ENCODE data around the gene SETD3. TPM values are rescaled to one million over a fixed set of nuclear protein-coding genes. Genes with fewer than 3 reads are reported as not detected.

SETD3 gene
- total RNA-seq, 1 experiment from 2014 or later: 60.0 TPM

DNA sequence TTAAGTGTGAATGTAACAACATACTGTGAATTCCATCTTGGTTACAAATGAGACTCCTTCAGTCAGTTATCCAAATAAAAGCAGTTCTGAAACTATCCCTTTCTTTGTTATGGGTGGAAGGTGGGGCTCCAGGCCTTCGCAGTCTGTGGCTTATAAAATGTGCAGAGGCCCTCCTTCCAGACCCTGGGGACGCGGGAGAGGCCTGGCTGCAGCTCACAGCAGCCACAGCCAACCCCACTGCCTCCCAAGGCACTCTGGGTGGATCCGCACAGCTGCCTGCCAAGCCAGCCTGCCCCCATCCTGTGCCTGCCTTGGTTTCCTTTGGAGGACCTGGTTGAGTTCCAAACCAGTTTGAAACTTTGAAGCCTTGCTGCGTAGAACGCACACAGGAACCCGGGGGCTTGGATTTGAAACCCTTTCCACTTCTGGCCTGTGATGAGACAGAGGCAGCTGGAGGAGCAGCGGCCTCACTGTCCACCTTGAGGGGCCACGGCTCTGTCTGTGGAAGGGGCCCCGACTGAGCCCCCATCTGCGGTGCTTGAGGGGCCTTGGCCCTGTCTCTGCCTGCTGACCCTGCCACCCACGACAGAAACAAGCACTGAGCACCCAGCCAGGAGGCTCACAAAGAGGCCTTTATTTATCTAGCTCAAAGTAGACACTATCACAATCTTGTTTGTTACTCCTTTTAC, 30.9 kb upstream of the SETD3 start:
- no peaks in the 10 kb centered on the region for H3K27me3 ChIP-seq (ENCODE audit: control insufficient read depth, insufficient read depth, low read length)
- H3K36me3 ChIP-seq (replicated peaks; ENCODE audit: control insufficient read depth, insufficient read depth, low read length): peaks cover 22% of the 10 kb centered on the region
- H3K4me3 ChIP-seq (ENCODE audit: insufficient read depth, low read depth, low read length): no peak overlapping the region
- DNase-seq: no peak

DNA sequence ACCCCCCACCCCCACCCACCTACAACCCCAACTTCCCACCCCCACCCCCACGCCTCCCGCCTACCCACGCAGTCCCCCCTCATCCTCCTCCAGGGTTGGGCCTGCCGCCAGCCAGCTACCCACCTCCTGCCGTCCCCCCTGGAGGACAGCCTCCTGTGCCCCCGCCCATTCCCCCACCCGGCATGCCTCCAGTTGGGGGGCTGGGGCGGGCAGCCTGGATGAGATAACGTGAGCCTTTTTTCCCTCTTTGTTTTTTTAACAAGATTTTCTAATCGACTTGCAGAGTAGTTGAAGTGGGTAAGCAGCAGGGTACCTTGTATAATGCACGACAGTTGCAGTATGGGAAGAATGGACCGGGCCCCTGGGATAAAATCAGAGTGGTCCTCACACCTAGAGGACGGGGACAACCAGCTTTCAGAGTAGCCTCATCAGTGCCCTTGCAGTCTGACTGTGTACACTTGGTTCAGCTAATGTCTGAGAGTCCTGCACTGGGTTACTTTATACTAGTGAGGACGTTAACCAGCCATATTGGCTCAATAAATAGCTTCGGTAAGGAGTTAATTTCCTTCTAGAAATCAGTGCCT, 30.0 kb upstream of the SETD3 start:
- DNase-seq: no peak
- Histone ChIP-seq H3K36me3 (replicated peaks; ENCODE audit: control insufficient read depth, insufficient read depth, low read length) (peaks cover 30% of the 10 kb centered on the region), H3K4me3 (ENCODE audit: insufficient read depth, low read depth, low read length) (no peak overlapping the region), H3K27me3 (ENCODE audit: control insufficient read depth, insufficient read depth, low read length) (no peaks in the 10 kb centered on the region)

- H3K4me3 ChIP-seq (ENCODE audit: insufficient read depth, low read depth, low read length): no peak overlapping the region
- no peaks in the 10 kb centered on the region for H3K27me3 ChIP-seq (ENCODE audit: control insufficient read depth, insufficient read depth, low read length)
- peak; percentile 72 for DNase-seq
- H3K36me3 ChIP-seq (replicated peaks; ENCODE audit: control insufficient read depth, insufficient read depth, low read length): peaks cover 34% of the 10 kb centered on the region
These were observed 29.4 kb upstream of the SETD3 start for GRCh38 chr14:99509871-99510555.

- Histone ChIP-seq H3K36me3 (replicated peaks; ENCODE audit: control insufficient read depth, insufficient read depth, low read length) (peaks cover 35% of the 10 kb centered on the region), H3K4me3 (ENCODE audit: insufficient read depth, low read depth, low read length) (no peak overlapping the region), H3K27me3 (ENCODE audit: control insufficient read depth, insufficient read depth, low read length) (no peaks in the 10 kb centered on the region)
- peak; percentile 77 for DNase-seq
These were observed 28.4 kb upstream of the SETD3 start for GRCh38 chr14:99508896-99509629.

GRCh38 chr14:99507860-99508640, 27.4 kb upstream of the SETD3 start:
- H3K27me3 ChIP-seq (ENCODE audit: control insufficient read depth, insufficient read depth, low read length): no peaks in the 10 kb centered on the region
- peaks cover 37% of the 10 kb centered on the region for H3K36me3 ChIP-seq (replicated peaks; ENCODE audit: control insufficient read depth, insufficient read depth, low read length)
- H3K4me3 ChIP-seq (ENCODE audit: insufficient read depth, low read depth, low read length): no peak overlapping the region
- no peak for DNase-seq

GRCh38 chr14:99506276-99506675, 25.6 kb upstream of the SETD3 start:
- H3K36me3 ChIP-seq (replicated peaks; ENCODE audit: control insufficient read depth, insufficient read depth, low read length): peaks cover 44% of the 10 kb centered on the region
- H3K27me3 ChIP-seq (ENCODE audit: control insufficient read depth, insufficient read depth, low read length): no peaks in the 10 kb centered on the region
- H3K4me3 ChIP-seq (ENCODE audit: insufficient read depth, low read depth, low read length): no peak overlapping the region
- DNase-seq: no peak

DNA sequence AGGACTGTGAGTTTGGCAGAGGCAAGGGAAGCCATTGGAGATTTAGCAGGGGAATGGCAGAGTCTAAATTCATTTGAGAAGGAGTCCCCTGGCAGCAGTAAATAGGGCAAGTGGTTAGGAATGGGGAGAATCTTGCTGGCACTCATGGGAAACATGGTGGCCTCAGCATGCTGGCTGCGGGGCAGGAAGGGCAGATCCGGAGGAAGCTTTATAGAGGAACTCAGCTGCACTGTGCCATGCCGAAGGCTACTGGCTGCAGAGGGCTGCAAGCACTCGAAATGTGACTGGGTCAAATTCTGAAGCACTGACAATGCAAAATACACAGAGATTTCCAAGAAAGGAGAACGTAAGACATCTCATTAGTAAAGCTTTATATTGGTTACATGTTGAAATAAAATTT, 24.4 kb upstream of the SETD3 start:
- no peak for DNase-seq
- H3K27me3 ChIP-seq (ENCODE audit: control insufficient read depth, insufficient read depth, low read length): no peaks in the 10 kb centered on the region
- peaks cover 48% of the 10 kb centered on the region for H3K36me3 ChIP-seq (replicated peaks; ENCODE audit: control insufficient read depth, insufficient read depth, low read length)
- no peak overlapping the region for H3K4me3 ChIP-seq (ENCODE audit: insufficient read depth, low read depth, low read length)

- DNase-seq: no peak
- peaks cover 46% of the 10 kb centered on the region for H3K36me3 ChIP-seq (replicated peaks; ENCODE audit: control insufficient read depth, insufficient read depth, low read length)
- H3K27me3 ChIP-seq (ENCODE audit: control insufficient read depth, insufficient read depth, low read length): no peaks in the 10 kb centered on the region
- no peak overlapping the region for H3K4me3 ChIP-seq (ENCODE audit: insufficient read depth, low read depth, low read length)
These were observed 23.3 kb upstream of the SETD3 start for GRCh38 chr14:99503848-99504453.

DNA sequence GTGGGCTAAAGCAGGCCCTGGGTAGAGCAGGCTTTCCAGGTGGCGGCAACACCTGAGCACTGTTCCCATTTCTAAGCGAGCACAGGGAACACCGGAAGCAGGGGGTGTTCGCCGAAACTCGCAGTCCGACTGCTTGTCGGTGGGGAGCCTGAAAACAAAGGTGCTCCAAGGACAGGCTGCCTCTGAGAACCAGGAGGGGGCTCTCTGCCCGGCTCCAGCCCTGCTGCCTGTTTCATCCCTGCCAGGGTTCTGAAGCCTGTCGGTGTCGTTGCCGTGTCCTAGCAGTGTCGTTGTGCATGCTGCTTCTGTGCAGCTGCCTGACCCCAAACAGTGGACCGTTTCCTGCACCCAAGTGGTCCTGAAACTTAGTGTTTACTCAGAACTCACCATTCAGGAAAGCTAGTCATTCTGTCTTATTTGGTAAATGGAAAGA, 22.3 kb upstream of the SETD3 start:
- DNase-seq: peak; percentile 90
- peaks cover 42% of the 10 kb centered on the region for H3K36me3 ChIP-seq (replicated peaks; ENCODE audit: control insufficient read depth, insufficient read depth, low read length)

DNA sequence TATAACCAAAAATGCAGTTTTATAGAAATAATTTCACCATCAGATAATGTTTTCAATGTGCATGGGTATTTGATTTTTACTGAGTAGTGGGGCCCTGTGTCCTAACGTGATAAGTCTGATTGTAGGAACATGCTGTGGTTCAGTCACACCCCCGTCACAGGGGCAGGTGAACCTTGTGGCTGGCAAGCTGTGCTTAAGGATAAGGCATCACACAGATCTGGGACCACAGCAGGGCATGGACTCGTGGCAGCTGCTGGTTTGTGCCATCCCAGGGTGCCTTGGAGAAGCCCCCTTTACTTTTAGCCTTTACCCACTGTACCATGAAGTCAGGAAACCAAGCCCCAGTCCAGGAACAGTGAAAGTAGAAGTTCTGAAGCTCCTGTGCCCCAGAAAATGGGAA, 17.2 kb upstream of the SETD3 start:
- Histone ChIP-seq H3K36me3 (replicated peaks; ENCODE audit: control insufficient read depth, insufficient read depth, low read length) (peaks cover 31% of the 10 kb centered on the region), H3K4me3 (ENCODE audit: insufficient read depth, low read depth, low read length) (no peak overlapping the region), H3K27me3 (ENCODE audit: control insufficient read depth, insufficient read depth, low read length) (no peaks in the 10 kb centered on the region)
- no peak for DNase-seq

More for the DNA sequence above, 22.3 kb upstream of the SETD3 start:
- Histone ChIP-seq H3K27me3 (ENCODE audit: control insufficient read depth, insufficient read depth, low read length) (no peaks in the 10 kb centered on the region), H3K4me3 (ENCODE audit: insufficient read depth, low read depth, low read length) (no peak overlapping the region)

- no peak for DNase-seq
- Histone ChIP-seq H3K4me3 (ENCODE audit: insufficient read depth, low read depth, low read length) (no peak overlapping the region), H3K36me3 (replicated peaks; ENCODE audit: control insufficient read depth, insufficient read depth, low read length) (peaks cover 33% of the 10 kb centered on the region)
These were observed 16.7 kb upstream of the SETD3 start for GRCh38 chr14:99497341-99497740.

DNA sequence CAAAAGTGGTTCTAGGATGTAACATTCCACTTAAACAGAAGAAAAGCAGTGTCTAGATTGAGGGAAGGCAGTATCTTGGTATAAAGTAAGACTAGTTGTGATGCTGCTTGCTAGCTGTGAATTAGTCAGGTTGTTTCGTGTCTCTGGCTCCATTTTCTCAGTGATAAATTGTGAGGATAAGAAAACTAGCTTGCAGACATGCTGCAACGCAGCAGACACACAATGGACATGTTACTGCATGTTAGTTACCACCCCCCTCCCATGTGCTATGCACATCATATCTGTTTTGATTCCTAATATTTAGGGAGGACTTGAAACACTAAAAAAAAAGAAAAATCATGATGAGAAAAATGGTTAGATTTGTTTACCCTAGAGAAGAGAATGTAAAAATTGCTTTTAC, 3.4 kb upstream of the SETD3 start:
- H3K4me3 ChIP-seq (ENCODE audit: insufficient read depth, low read depth, low read length): no peak overlapping the region
- no peaks in the 10 kb centered on the region for H3K27me3 ChIP-seq (ENCODE audit: control insufficient read depth, insufficient read depth, low read length)
- H3K36me3 ChIP-seq (replicated peaks; ENCODE audit: control insufficient read depth, insufficient read depth, low read length): no peaks in the 10 kb centered on the region
- DNase-seq: no peak

More at GRCh38 chr14:99497341-99497740, 16.7 kb upstream of the SETD3 start:
- no peaks in the 10 kb centered on the region for H3K27me3 ChIP-seq (ENCODE audit: control insufficient read depth, insufficient read depth, low read length)

GRCh38 chr14:99481745-99482099, 1.1 kb upstream of the SETD3 start:
- H3K36me3 ChIP-seq (replicated peaks; ENCODE audit: control insufficient read depth, insufficient read depth, low read length): no peaks in the 10 kb centered on the region
- no peaks in the 10 kb centered on the region for H3K27me3 ChIP-seq (ENCODE audit: control insufficient read depth, insufficient read depth, low read length)
- DNase-seq: no peak
- H3K4me3 ChIP-seq (ENCODE audit: insufficient read depth, low read depth, low read length): peak overlapping the region; percentile 94

Data from H7 (cell line).